NT2/D1 (cell line): ENCODE data around the gene KRTAP10-12.

Source experiments
- SUZ12 ChIP-seq: IDR thresholded peaks from 2 replicates; pipeline ENCODE4 v1.6.1; 2011; ENCODE audit not compliant: insufficient read length, insufficient read depth; ENCODE audit errors: extremely low read depth
- YY1 ChIP-seq: IDR thresholded peaks from 2 replicates; pipeline ENCODE4 v1.6.1; 2011; ENCODE audit not compliant: insufficient read length, insufficient read depth

GRCh38 chr21:44686000-44686781 is 10.8 kb upstream of the KRTAP10-12 start:
- TF ChIP-seq YY1 = no peak
- no peak for TF ChIP-seq SUZ12
